ENCODE results near the gene TRMT11. TPM values are rescaled to one million over a fixed set of nuclear protein-coding genes. Genes with fewer than 3 reads are reported as not detected.

The TRMT11 gene
- total RNA-seq, 6 experiments from 2014 or later, result 12.8 to 20.7 (median 15.2) TPM

DNA sequence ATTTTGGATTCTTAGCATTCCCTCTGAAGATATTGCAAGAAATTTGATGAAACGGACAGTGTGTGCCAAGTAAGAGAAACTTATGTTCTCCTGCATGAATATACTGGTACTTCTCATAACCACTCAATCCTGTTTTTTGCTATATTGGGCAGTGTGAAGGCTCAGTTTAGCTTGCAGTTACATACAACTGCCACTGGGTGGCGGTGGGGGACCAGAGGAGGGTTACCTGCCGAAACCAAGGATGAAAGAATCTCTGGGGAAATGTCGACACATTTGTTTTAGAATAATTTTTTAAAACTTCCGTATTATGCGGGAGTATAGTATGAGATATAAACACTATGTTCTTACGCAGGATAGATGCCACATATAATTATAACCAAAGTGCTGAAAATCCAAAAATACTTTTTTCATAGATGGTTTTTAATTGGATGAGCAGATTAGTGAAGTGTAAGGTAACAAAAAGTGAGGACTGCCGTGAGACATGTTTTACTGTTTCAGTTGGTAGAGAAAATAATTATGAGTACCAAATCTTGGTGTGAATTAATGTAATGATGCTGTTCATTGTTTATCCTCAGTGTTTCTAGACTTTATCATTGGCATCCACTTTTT is 9.7 kb downstream of the TRMT11 start:
- peaks cover 22% of the 10 kb centered on the region for H3K4me1 Mint-ChIP-seq (ENCODE audit: low read depth)
- H3K36me3 Mint-ChIP-seq (ENCODE audit: low read depth), result peaks cover 5% of the 10 kb centered on the region
- H3K4me3 Mint-ChIP-seq, result peak overlapping the region; percentile 65; the same call in 1 of the 2 replicates

DNA sequence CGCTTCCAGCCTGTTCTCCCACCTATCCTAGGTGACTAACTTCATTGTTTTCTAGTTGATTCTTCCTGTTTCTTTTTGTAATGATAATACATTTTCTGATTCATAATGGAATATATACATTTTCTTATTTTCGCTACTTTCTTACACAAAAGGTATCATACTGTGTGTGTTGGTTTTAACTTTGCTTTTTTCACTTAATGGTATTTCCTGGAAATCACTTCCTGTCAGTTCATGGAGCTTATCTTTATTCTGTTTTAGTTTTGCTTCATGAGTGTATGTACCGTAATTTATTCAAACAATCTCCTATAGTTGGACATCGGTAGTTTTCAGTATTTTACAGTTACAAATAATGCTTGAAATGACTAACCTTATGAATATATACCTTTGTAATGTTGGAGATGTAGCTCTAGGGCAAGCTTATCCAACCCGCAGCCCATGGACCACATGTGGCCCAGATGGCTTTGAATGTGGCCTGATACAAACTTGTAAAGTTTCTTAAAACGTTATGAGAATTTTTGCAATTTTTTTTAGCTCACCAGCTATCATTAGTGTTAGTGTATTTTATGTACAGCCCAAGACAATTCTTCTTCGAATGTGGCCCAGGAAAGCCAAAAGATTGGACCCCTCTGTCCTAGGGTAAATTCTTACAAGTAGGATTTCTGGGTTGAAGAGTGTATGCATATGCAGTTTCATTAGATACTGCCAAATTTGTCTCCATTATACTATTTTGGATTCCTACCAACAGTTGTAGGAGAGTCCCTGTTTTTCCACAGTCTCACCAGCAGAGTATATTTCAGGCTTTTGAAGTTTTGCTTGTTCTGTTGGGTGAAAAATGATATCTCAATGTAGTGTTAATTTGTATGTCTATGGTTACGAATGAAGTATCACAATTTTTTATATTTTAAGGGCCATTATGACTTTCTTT is 16.7 kb downstream of the TRMT11 start:
- Mint-ChIP-seq H3K36me3 (ENCODE audit: low read depth) (peaks cover 11% of the 10 kb centered on the region), H3K27me3 (ENCODE audit: insufficient read depth) (no peaks in the 10 kb centered on the region), H3K4me1 (ENCODE audit: low read depth) (peaks cover 18% of the 10 kb centered on the region), H3K4me3 (peak overlapping the region; percentile 22; the same call in 1 of the 2 replicates), H3K27ac (peak overlapping the region; percentile 44; the same call in 1 of the 2 replicates), H3K9me3 (no peaks in the 10 kb centered on the region)
- TF ChIP-seq, protein P1, sequence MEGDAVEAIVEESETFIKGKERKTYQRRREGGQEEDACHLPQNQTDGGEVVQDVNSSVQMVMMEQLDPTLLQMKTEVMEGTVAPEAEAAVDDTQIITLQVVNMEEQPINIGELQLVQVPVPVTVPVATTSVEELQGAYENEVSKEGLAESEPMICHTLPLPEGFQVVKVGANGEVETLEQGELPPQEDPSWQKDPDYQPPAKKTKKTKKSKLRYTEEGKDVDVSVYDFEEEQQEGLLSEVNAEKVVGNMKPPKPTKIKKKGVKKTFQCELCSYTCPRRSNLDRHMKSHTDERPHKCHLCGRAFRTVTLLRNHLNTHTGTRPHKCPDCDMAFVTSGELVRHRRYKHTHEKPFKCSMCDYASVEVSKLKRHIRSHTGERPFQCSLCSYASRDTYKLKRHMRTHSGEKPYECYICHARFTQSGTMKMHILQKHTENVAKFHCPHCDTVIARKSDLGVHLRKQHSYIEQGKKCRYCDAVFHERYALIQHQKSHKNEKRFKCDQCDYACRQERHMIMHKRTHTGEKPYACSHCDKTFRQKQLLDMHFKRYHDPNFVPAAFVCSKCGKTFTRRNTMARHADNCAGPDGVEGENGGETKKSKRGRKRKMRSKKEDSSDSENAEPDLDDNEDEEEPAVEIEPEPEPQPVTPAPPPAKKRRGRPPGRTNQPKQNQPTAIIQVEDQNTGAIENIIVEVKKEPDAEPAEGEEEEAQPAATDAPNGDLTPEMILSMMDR (IDR thresholded peaks at IDR 0.05), result no peak
- peak; percentile 30 for DNase-seq

More for the DNA sequence above, 9.7 kb downstream of the TRMT11 start:
- TF ChIP-seq, protein P1 (IDR thresholded peaks at IDR 0.05), result peak; percentile 98
- DNase-seq, result peak; percentile 42
- Mint-ChIP-seq H3K27ac (no peak overlapping the region), H3K27me3 (ENCODE audit: insufficient read depth) (no peaks in the 10 kb centered on the region), H3K9me3 (no peaks in the 10 kb centered on the region)

DNA sequence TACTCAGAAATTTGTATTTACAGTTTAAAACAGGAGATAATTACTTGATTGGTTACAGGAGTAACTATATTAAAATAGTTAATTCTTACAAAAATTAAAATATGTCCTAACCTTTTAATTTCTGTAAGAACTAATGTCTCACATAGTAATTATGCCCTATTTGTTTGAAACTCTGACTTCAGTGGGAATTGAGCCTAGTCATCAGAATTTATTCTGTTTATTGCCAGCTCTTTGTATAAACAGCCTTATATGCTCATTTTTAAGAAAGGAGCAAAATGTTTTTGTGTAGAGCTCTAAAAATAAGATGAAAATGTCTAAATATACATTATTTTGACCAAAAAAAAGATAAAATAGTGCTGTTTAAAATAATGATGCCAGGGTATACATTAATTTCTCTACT is 21.5 kb downstream of the TRMT11 start:
- Mint-ChIP-seq H3K27ac (no peak overlapping the region), H3K27me3 (ENCODE audit: insufficient read depth) (no peaks in the 10 kb centered on the region), H3K4me3 (no peak overlapping the region)

DNA sequence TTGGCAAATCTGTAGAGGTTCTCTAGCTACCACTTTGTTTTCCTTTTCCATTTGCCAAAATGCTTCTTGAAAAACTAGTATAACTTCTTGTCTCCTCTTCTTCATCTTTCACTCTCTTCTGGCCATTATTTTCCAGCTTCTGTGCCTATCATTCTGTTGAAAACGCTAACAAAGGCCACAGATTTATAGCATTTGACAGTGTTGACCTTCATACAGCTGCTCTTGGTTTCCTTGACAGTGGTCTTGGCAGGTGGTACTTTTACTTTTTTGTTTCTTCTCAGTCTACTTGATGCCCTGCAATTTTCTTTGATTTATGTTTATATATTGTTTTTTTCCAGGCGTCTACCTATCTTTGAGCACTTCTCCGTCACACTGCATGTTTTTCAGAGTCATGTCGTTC is 23.7 kb downstream of the TRMT11 start:
- H3K9me3 Mint-ChIP-seq, result no peaks in the 10 kb centered on the region
- peaks cover 6% of the 10 kb centered on the region; the same call in 1 of the 2 replicates for H3K4me1 Mint-ChIP-seq (ENCODE audit: low read depth)
- no peak overlapping the region for H3K4me3 Mint-ChIP-seq
- peaks cover 27% of the 10 kb centered on the region for H3K36me3 Mint-ChIP-seq (ENCODE audit: low read depth)
- H3K27ac Mint-ChIP-seq, result no peak overlapping the region
- TF ChIP-seq, protein P1 (IDR thresholded peaks at IDR 0.05), result no peak
- H3K27me3 Mint-ChIP-seq (ENCODE audit: insufficient read depth), result no peaks in the 10 kb centered on the region
- DNase-seq, result no peak

More for the DNA sequence above, 21.5 kb downstream of the TRMT11 start:
- no peak for DNase-seq
- H3K4me1 Mint-ChIP-seq (ENCODE audit: low read depth), result peaks cover 11% of the 10 kb centered on the region
- H3K36me3 Mint-ChIP-seq (ENCODE audit: low read depth), result peaks cover 24% of the 10 kb centered on the region; the same call in 1 of the 2 replicates
- TF ChIP-seq, protein P1 (IDR thresholded peaks at IDR 0.05), result no peak
- H3K9me3 Mint-ChIP-seq, result no peaks in the 10 kb centered on the region

DNA sequence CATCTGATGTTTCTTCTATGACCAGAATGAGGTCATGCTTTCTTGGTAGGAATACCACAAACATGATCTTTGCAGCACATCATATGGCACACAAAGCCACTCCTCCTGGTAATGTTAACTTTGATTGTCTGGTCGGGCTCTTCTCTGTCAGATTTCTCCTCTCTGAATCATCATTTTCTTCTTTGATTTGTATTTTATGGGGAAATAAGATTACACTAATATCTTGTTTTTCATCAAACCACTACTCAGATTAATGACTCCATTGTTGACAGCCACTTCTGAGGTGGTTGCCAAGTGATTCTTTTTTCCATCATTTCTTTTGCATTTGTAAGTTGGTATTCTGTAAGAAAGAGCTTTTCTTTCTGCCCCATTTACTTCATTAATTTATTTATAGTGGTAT is 29.5 kb downstream of the TRMT11 start:
- H3K36me3 Mint-ChIP-seq (ENCODE audit: low read depth), result peaks cover 44% of the 10 kb centered on the region
- H3K4me3 Mint-ChIP-seq, result no peak overlapping the region; the same call in 1 of the 2 replicates
- no peaks in the 10 kb centered on the region; the same call in 1 of the 2 replicates for H3K9me3 Mint-ChIP-seq
- peaks cover 36% of the 10 kb centered on the region for H3K4me1 Mint-ChIP-seq (ENCODE audit: low read depth)
- TF ChIP-seq, protein P1 (IDR thresholded peaks at IDR 0.05), result no peak
- peak; percentile 75 for DNase-seq
- no peaks in the 10 kb centered on the region; the same call in 1 of the 2 replicates for H3K27me3 Mint-ChIP-seq (ENCODE audit: insufficient read depth)
- H3K27ac Mint-ChIP-seq, result peak overlapping the region; percentile 48

Measured in HFFc6 (cell line).